ENCODE results near the gene PDE4B. TPM values are rescaled to one million over a fixed set of nuclear protein-coding genes. Genes with fewer than 3 reads are reported as not detected.
"Not testable (repeated sequence)": the region's sequence is repeated elsewhere in the genome, so short reads cannot be mapped to it uniquely, and the experiment has no call there.

PDE4B gene
- total RNA-seq, 2 donors from 2014 or later, result 1.6 to 12.2 TPM

- intact Hi-C loops (cut with DNase I), result no loop called here
- Histone ChIP-seq H3K4me1 (no peaks in the 10 kb centered on the region), H3K36me3 (replicated peaks in 1 of 2; ENCODE audit: insufficient read depth in 1 of 2, low read depth in 2 of 2) (no peaks in the 10 kb centered on the region), H3K9me3 (peaks cover 0 to 4% (median 0%) of the 10 kb centered on the region in 3 donors), H3K27ac (no peak overlapping the region), H3K4me3 (no peak overlapping the region), H3K27me3 (no peaks in the 10 kb centered on the region)
- no peak for DNase-seq
- ATAC-seq, result no peak
- 83% methylated on average over 4 of the region's 4 CpGs for WGBS, 2 donors
- no peak for TF ChIP-seq CTCF (IDR thresholded peaks at IDR 0.05)
- TF ChIP-seq POLR2A (IDR thresholded peaks at IDR 0.05), result no peak
Observed at GRCh38 chr1:65844296-65844695, 51.6 kb downstream of the PDE4B start.

GRCh38 chr1:65844821-65845534 lies 52.3 kb downstream of the PDE4B start:
- 49 to 50% methylated on average over 3 of the region's 3 CpGs for WGBS, 2 donors
- TF ChIP-seq CTCF (IDR thresholded peaks at IDR 0.05) (no peak), POLR2A (IDR thresholded peaks at IDR 0.05) (no peak)
- Histone ChIP-seq H3K27ac (no peak overlapping the region), H3K36me3 (replicated peaks in 1 of 2; ENCODE audit: insufficient read depth in 1 of 2, low read depth in 2 of 2) (no peaks in the 10 kb centered on the region), H3K27me3 (no peaks in the 10 kb centered on the region), H3K4me3 (no peak overlapping the region), H3K9me3 (peaks cover 0 to 9% (median 0%) of the 10 kb centered on the region in 3 donors), H3K4me1 (no peaks in the 10 kb centered on the region)
- DNase-seq (no peak), ATAC-seq (no peak)
- intact Hi-C loops (cut with DNase I), result no loop called here

- no peak for DNase-seq
- Histone ChIP-seq H3K36me3 (replicated peaks in 1 of 2; ENCODE audit: insufficient read depth in 1 of 2, low read depth in 2 of 2) (no peaks in the 10 kb centered on the region), H3K4me3 (no peak overlapping the region), H3K9me3 (peaks cover 0 to 9% (median 0%) of the 10 kb centered on the region in 3 donors), H3K4me1 (no peaks in the 10 kb centered on the region), H3K27me3 (no peaks in the 10 kb centered on the region), H3K27ac (no peak overlapping the region)
- 66 to 80% methylated on average over 7 of the region's 7 CpGs for WGBS, 2 donors
- intact Hi-C loops (cut with DNase I), result no loop called here
- no peak for ATAC-seq
- TF ChIP-seq POLR2A (IDR thresholded peaks at IDR 0.05) (no peak), CTCF (IDR thresholded peaks at IDR 0.05) (no peak)
Observed at GRCh38 chr1:65845535-65846060, 52.9 kb downstream of the PDE4B start.

GRCh38 chr1:65846866-65847265 lies 54.2 kb downstream of the PDE4B start:
- Histone ChIP-seq H3K27ac (no peak overlapping the region), H3K4me1 (no peaks in the 10 kb centered on the region), H3K36me3 (replicated peaks in 1 of 2; ENCODE audit: insufficient read depth in 1 of 2, low read depth in 2 of 2) (no peaks in the 10 kb centered on the region), H3K9me3 (peaks cover 0 to 9% (median 0%) of the 10 kb centered on the region in 3 donors), H3K27me3 (no peaks in the 10 kb centered on the region), H3K4me3 (no peak overlapping the region)
- ATAC-seq (no peak), DNase-seq (no peak)
- TF ChIP-seq CTCF (IDR thresholded peaks at IDR 0.05), result no peak
- no peak for TF ChIP-seq POLR2A (IDR thresholded peaks at IDR 0.05)
- intact Hi-C loops (cut with DNase I), result no loop called here

GRCh38 chr1:65850281-65850680 lies 57.6 kb downstream of the PDE4B start:
- intact Hi-C loops (cut with DNase I), result no loop called here
- ATAC-seq (no peak), DNase-seq (no peak)
- 66 to 83% methylated on average over 2 of the region's 2 CpGs for WGBS, 2 donors
- H3K36me3 ChIP-seq (replicated peaks in 1 of 2; ENCODE audit: insufficient read depth in 1 of 2, low read depth in 2 of 2), result no peaks in the 10 kb centered on the region
- H3K9me3 ChIP-seq, result peaks cover 0 to 9% (median 0%) of the 10 kb centered on the region in 3 donors
- TF ChIP-seq POLR2A (IDR thresholded peaks at IDR 0.05) (no peak), CTCF (IDR thresholded peaks at IDR 0.05) (no peak)
- no peaks in the 10 kb centered on the region for H3K27me3 ChIP-seq
- H3K4me1 ChIP-seq, result no peaks in the 10 kb centered on the region
- no peak overlapping the region for H3K27ac ChIP-seq
- no peak overlapping the region for H3K4me3 ChIP-seq

- H3K4me3 ChIP-seq; ATAC-seq; H3K9me3 ChIP-seq; H3K36me3 ChIP-seq (replicated peaks in 1 of 2; ENCODE audit: insufficient read depth in 1 of 2, low read depth in 2 of 2); DNase-seq; H3K4me1 ChIP-seq; H3K27me3 ChIP-seq; intact Hi-C loops (cut with DNase I); H3K27ac ChIP-seq: not testable (repeated sequence)
- WGBS, 2 donors, result 69 to 79% methylated on average over 3 of the region's 3 CpGs
Observed at GRCh38 chr1:65856591-65856990, 63.9 kb downstream of the PDE4B start.

All from body of pancreas (tissue), 4 donors.